ENCODE data around the gene CDKL5.
"Not testable (repeated sequence)": the region's sequence is repeated elsewhere in the genome, so short reads cannot be mapped to it uniquely, and the experiment has no call there.

Gene CDKL5

DNA sequence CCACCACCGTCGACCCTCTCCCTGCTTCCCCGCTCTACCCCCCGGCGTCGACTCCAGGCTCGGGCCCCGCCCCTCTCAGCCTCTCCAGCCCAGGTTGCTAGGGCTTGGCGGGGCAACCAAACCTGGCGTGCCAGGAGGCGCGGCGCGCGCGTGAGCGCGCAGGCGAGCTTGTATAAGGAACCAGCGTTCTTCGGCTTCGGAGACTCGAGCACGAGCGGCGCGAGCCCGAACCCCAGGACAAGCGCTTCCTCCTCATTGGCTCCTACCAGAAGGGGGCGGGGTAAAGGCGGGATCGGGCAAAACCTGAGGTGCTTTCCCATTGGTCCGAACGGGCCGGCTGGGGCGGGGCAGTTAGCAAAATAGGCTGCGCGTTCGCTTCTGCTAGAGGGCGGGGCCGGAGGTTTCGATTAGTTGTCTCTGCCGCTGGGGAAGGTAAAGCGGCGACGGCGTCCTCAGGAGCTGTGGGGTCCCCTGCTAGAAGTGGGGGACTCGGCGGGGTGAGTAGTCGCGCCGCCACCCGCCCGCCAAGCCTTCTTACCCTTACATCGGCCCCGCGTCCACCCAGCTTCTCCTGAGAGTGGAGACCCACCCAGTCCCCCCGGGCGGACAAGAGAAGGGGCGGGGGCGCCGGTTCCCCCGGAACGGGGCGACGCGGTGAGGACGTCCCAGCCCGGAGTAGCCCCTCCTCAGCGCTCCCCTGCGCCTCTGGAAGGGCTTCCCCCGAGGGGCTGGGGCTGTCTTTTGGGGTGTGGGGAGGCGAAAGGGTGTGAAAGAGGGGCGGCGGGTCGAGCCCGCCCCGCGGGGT lies at the start of gene CDKL5:
CDKL5 (plus strand) TSS at position 410 of the 805 bp plus-strand sequence. CDS start 81,489 bp downstream, outside the sequence.
- peak; percentile 93 for DNase-seq (ENCODE audit: low read depth)

DNA sequence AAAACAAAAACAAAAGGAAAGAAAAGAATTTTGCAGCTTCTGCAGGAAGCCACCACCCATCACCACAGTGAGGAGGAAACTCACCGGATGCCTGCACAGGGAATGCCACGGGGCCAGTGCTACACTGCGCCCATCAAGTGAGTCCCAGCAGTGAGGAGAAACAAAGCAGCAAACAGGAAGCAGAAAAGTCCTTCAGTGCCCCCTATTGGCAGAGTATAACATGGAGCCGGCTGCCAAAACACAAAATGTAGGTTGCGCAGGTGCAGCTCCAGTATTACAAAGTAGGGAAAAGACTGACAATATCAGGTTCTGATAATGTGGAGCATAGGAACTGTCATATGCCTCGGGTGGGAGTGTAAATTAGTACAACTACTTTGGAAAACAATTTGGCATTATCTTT lies 47.6 kb upstream of the CDKL5 start:
- DNase-seq (ENCODE audit: low read depth), result no peak

- no peak for DNase-seq (ENCODE audit: low read depth)
Observed at GRCh38 chrX:18389966-18390365, 35.4 kb upstream of the CDKL5 start.

GRCh38 chrX:18390941-18391538 lies 34.4 kb upstream of the CDKL5 start:
- DNase-seq (ENCODE audit: low read depth), result peak; percentile 47

DNA sequence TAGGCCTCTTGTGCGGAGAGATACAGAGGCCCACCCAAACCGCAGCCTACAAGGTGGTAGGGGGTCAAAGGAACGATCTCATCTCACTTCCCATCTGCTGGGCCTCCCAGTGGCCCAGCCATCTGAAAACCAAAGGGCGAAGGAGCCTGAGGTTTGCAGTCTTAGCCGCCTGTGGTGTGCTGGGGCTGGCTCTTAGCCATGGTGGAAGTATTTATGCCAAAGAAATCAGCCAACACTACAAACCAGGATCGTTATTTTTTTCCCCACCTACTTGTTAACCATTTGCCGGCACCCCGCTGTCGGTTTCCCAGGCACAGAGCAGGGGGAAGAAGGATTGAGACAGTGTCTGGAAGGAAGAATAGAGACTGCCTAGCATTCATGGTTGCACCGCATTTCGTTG lies 30.9 kb upstream of the CDKL5 start:
- no peak for DNase-seq (ENCODE audit: low read depth)

- no peak for DNase-seq (ENCODE audit: low read depth)
Observed at GRCh38 chrX:18401848-18402213, 23.6 kb upstream of the CDKL5 start.

GRCh38 chrX:18406531-18407266 lies 18.7 kb upstream of the CDKL5 start:
- no peak for DNase-seq (ENCODE audit: low read depth)

DNA sequence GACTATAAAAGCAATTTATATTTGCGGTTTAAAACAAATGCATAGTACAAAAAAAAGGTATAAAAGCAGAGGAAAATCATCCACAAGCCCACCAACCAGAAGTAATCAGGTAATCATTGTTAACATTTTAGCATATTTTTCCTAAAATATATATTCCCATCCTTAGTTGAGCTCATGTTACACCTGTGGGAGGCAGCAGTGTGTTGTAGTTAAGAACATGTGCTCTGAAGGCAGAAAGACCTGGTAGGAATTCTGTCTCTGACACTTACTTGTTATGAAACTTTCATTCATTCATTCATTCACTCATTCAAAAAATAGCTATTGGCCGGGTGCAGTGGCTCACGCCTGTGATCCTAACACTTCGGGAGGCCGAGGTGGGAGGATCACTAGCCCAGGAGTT lies 15.4 kb upstream of the CDKL5 start:
- DNase-seq (ENCODE audit: low read depth), result no peak

- DNase-seq (ENCODE audit: low read depth), result no peak
Observed at GRCh38 chrX:18415386-18415785, 10.0 kb upstream of the CDKL5 start.

GRCh38 chrX:18422325-18422724 lies 3.1 kb upstream of the CDKL5 start:
- DNase-seq (ENCODE audit: low read depth), result no peak

GRCh38 chrX:18422886-18423285 lies 2.5 kb upstream of the CDKL5 start:
- no peak for DNase-seq (ENCODE audit: low read depth)

GRCh38 chrX:18424482-18425198 lies 768 bp upstream of the CDKL5 start:
- DNase-seq (ENCODE audit: low read depth), result no peak

- DNase-seq (ENCODE audit: low read depth), result no peak
Observed at GRCh38 chrX:18426004-18426320, 554 bp downstream of the CDKL5 start.

GRCh38 chrX:18428006-18428405 lies 2.6 kb downstream of the CDKL5 start:
- DNase-seq (ENCODE audit: low read depth), result no peak

DNA sequence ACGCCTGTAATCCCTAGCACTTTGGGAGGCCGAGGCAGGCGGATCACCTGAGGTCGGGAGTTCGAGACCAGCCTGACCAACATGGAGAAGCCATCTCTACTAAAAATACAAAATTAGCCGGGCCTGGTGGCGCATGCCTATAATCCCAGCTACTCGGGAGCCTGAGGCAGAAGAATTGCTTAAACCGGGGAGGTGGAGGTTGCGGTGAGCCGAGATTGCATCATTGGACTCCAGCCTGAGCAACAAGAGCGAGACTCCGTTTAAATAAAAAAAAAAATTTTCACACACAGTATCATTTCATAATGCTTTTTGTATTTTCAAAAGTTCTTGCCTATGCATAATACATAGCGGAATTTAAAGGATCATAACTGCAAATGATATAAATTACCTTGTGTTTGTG lies 7.9 kb downstream of the CDKL5 start:
- not testable (repeated sequence) for DNase-seq (ENCODE audit: low read depth)

DNA sequence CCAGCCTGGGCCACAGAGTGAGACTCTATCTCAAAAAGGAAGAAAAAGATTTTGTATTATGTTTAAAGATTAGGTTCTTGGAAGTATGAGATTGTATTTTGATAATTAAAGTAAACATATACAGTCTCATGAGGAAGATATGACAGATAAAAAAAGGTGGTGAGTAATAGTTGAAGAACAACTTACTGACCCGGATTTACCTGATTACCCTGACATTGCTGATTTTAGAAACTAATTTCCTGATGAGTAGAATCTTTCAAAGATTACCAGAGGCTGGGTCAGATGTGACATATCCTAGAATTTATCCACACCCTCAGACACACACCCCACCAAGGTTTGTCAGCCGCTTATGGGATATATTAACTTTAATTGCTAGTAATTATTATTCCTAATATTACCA lies 9.5 kb downstream of the CDKL5 start:
- DNase-seq (ENCODE audit: low read depth), result no peak

DNA sequence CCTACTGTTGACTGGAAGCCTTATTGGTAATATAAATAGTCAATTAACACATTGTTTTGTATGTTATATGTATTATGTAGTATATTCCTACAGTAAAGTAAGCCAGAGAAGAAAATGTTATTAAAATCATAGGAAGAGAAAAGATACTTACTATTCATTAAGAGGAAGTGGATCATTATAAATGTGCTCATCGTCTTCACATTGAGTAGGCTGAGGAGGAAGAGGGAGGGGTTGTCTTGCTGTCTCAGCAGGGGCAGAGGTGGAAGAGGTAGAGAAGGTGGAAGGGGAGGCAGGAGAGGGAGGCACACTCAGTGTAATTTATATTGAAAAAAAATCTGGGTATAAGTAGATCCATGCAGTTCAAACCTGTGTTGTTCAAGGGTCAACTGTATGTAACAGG lies 10.6 kb downstream of the CDKL5 start:
- no peak for DNase-seq (ENCODE audit: low read depth)

- no peak for DNase-seq (ENCODE audit: low read depth)
Observed at GRCh38 chrX:18440835-18441234, 15.4 kb downstream of the CDKL5 start.

DNA sequence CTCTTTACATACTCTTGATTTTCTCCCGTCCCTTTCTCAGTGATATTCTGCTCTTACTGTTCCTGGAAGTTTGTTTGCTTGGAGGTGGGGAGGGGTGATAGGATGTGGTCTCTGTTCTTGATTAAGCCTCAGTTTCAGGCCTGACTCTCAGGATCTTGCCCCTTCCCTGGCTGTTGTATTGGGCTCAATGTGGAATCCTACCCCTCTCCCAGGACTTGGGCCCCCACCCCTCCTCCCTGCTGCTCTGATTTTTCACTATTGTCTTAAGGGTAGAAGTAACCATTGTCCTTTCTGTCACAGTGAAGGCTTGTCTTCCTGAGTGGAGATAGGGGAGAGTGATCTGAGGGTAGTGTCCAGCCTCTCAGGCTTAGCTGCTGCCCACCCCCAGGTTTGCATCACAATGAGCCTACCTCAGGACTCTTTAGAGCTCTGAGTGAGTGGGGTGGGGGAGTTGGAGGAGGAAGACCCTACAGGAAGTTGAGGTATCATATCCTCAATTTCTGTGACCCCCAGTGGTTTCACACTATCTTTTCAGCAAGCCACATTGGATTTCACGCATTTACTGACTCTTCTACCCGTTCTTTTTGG lies 16.5 kb downstream of the CDKL5 start:
- no peak for DNase-seq (ENCODE audit: low read depth)

DNA sequence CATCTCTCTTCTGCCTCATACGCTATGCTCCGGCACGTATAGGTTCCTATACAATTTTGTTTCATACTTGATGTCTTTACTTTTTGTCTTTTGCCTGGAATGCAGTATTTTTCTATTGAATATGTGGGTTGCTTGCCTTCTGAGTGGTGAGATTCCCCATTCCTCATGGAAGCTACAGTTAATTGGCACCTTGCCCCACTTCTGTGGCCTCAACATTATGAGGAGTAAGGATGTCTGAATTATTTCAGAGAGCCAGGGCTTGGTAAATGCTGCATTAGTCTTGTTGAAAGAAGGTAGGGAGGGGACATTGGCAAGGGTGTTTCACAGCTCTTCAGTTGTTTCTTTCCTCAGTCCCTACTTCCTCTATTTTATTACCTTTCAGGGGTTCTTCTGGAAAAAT lies 23.0 kb downstream of the CDKL5 start:
- no peak for DNase-seq (ENCODE audit: low read depth)

GRCh38 chrX:18449236-18449635 lies 23.8 kb downstream of the CDKL5 start:
- no peak for DNase-seq (ENCODE audit: low read depth)

- DNase-seq (ENCODE audit: low read depth), result no peak
Observed at GRCh38 chrX:18455384-18455783, 30.0 kb downstream of the CDKL5 start.
